ENCODE results near the gene SNAPIN. TPM values are rescaled to one million over a fixed set of nuclear protein-coding genes. Genes with fewer than 3 reads are reported as not detected.

The SNAPIN gene
- total RNA-seq, 3 donors from 2014 or later = 22.6 to 33.7 (median 25.4) TPM

DNA sequence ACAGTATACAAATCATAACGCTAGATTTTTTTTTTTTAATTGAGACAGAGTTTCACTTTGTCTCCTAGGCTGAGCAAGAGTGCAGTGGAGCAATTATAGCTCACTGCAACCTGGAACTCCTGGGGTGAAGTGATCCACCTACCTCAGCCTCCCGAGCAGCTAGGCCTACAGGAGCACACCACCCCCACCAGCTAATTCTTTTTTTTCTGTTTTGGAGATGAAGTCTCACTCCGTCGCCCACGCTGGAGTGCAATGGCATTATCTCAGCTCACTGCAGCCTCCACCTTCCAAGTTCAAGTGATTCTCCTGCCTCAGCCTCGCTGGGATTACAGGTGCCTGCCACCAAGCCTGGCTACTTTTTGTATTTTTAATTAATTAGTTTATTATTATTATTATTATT lies 41.3 kb downstream of the SNAPIN start:
- no peak for DNase-seq
- TF ChIP-seq CTCF (IDR thresholded peaks at IDR 0.05) = no peak
- no peaks in the 10 kb centered on the region for H3K36me3 ChIP-seq (ENCODE audit: low read depth)
- H3K4me1 ChIP-seq (ENCODE audit: low read depth) = no peaks in the 10 kb centered on the region
- H3K4me3 ChIP-seq = no peak overlapping the region
- ATAC-seq = no peak
- H3K9me3 ChIP-seq = no peaks in the 10 kb centered on the region
- intact Hi-C loops (cut with DNase I, micrococcal nuclease) = no loop called here

DNA sequence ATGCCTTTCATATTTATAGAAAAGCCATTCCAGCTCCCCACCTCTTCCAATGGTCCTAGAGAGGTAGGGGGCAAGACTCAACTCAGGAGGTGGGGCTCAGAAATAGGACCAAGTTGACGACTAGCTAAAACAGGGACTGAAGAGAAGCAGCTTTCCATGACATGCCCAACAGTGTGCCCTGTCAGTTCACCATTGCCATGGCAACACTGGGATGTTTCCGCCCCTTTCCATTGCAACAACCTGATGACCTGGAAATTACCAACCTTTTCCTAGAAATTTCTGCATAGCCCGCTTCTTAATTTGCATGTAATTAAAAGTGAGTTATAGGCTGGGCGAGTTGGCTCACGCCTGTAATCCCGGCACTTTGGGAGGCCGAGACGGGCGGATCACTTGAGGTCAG lies 47.0 kb downstream of the SNAPIN start:
- no peak for ATAC-seq

DNA sequence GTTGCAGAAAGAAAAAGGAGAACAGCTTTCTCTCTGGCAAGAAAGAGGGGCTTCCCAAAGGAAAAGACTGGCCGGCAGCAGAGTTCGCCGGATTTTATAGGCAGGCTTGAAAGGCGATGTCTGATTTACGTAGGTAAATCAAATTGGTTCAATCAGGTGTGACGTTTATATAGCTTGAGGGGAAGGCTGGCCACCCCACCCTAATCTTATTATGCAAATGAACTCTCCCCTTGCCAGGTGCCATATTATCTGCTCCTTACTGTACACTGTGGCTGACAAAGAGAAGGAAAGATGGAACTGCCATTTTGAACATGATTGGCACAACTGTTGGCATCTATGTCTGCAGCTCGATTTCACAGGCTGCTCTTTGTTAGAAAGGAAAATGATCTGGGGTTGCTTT lies 52.5 kb downstream of the SNAPIN start:
- H3K4me1 ChIP-seq (ENCODE audit: low read depth) = peaks cover 2% of the 10 kb centered on the region
- H3K4me3 ChIP-seq = no peak overlapping the region
- intact Hi-C loops (cut with DNase I, micrococcal nuclease) = no loop called here

More for the DNA sequence above, 47.0 kb downstream of the SNAPIN start:
- Histone ChIP-seq H3K4me3 (no peak overlapping the region), H3K4me1 (ENCODE audit: low read depth) (no peaks in the 10 kb centered on the region), H3K36me3 (ENCODE audit: low read depth) (no peaks in the 10 kb centered on the region), H3K9me3 (no peaks in the 10 kb centered on the region)
- TF ChIP-seq CTCF (IDR thresholded peaks at IDR 0.05) = no peak
- no peak for DNase-seq
- intact Hi-C loops (cut with DNase I, micrococcal nuclease) = no loop called here

More for the DNA sequence above, 52.5 kb downstream of the SNAPIN start:
- no peaks in the 10 kb centered on the region for H3K9me3 ChIP-seq
- H3K36me3 ChIP-seq (ENCODE audit: low read depth) = no peaks in the 10 kb centered on the region
- ATAC-seq = no peak
- no peak for DNase-seq
- no peak for TF ChIP-seq CTCF (IDR thresholded peaks at IDR 0.05)

Small RNAs within 50 kb of the gene (microRNA-seq; reads per million reads assigned to microRNA genes)
- gene MIR8083 = not detected

Other genes with a start within 250 kb of the SNAPIN start
- not detected for gene S100A7A, start 242.2 kb upstream of the SNAPIN start, total RNA-seq
- not detected for gene S100A7, start 198.1 kb upstream of the SNAPIN start, total RNA-seq
- gene S100A6, start 122.7 kb upstream of the SNAPIN start, total RNA-seq = 1,000 to 10,000 TPM; 1,327 to 1,659 (median 1,382) TPM
- gene S100A5, start 117.8 kb upstream of the SNAPIN start, total RNA-seq = not detected
- 100 to 1,000 TPM in 2 of 3 donors, 10 to 100 TPM in 1; 28.9 to 176 (median 141) TPM for gene S100A4, start 112.9 kb upstream of the SNAPIN start, total RNA-seq
- 1 to 10 TPM in 1 of 3 donors, under 1 TPM in 1, not detected in 1; 0.85 to 2.2 TPM for gene S100A3, start 109.4 kb upstream of the SNAPIN start, total RNA-seq
- gene S100A2, start 92.9 kb upstream of the SNAPIN start, total RNA-seq = 1 to 10 TPM in 2 of 3 donors, not detected in 1; 1.3 to 1.9 TPM
- gene S100A16, start 45.6 kb upstream of the SNAPIN start, total RNA-seq = 100 to 1,000 TPM in 2 of 3 donors, 10 to 100 TPM in 1; 79.9 to 156 (median 139) TPM
- 100 to 1,000 TPM; 122 to 361 (median 325) TPM for gene S100A14, start 42.4 kb upstream of the SNAPIN start, total RNA-seq
- gene S100A13, start 31.2 kb upstream of the SNAPIN start, total RNA-seq = 100 to 1,000 TPM in 1 of 3 donors, 10 to 100 TPM in 2; 42.3 to 102 (median 43.9) TPM
- 1 to 10 TPM in 2 of 3 donors, under 1 TPM in 1; 0.20 to 5.6 (median 2.4) TPM for gene S100A1, start 30.3 kb upstream of the SNAPIN start, total RNA-seq
- gene CHTOP, start 24.6 kb upstream of the SNAPIN start, total RNA-seq = 10 to 100 TPM; 64.2 to 71.8 (median 71.6) TPM
- gene ILF2, start 12.3 kb downstream of the SNAPIN start, total RNA-seq = 100 to 1,000 TPM in 1 of 3 donors, 10 to 100 TPM in 2; 78.4 to 126 (median 81.3) TPM
- 10 to 100 TPM in 1 of 3 donors, 1 to 10 TPM in 2; 2.3 to 16.4 (median 6.0) TPM for gene NPR1, start 20.0 kb downstream of the SNAPIN start, total RNA-seq
- gene INTS3, start 69.3 kb downstream of the SNAPIN start, total RNA-seq = 10 to 100 TPM; 30.6 to 52.3 (median 36.1) TPM
- gene SLC27A3, start 116.7 kb downstream of the SNAPIN start, total RNA-seq = 10 to 100 TPM; 17.9 to 35.1 (median 22.9) TPM

Data from mucosa of descending colon (tissue), 3 donors.